Smooth muscle cell (in vitro differentiated cells): ENCODE measurements around the gene ZDHHC12. TPM values are rescaled to one million over a fixed set of nuclear protein-coding genes. Genes with fewer than 3 reads are reported as not detected.

Experiments
- DNase-seq: peaks from one replicate; lab custom pipeline; 2025; ENCODE audit not compliant: unreplicated experiment; lab: John Stamatoyannopoulos, UW
- H2AFZ ChIP-seq: fragments of 200-600 bp; sonication (generic); 2 replicates; pipeline ENCODE4 v1.6.0; 2016; ENCODE audit warnings: antibody characterized with exemption, low read depth, mild to moderate bottlenecking
- H3F3A ChIP-seq: fragments of 200-600 bp; sonication (generic); 2 replicates; pipeline ENCODE4 v1.6.0; 2017; ENCODE audit warnings: antibody characterized with exemption, low read depth
- H3K27ac ChIP-seq: fragments of 200-600 bp; sonication (generic); 2 replicates; pipeline ENCODE4 v1.5.1; 2016; ENCODE audit warnings: low read depth, mild to moderate bottlenecking
- H3K27me3 ChIP-seq: fragments of 200-600 bp; sonication (generic); 2 replicates; pipeline ENCODE4 v1.6.1; 2016; ENCODE audit warnings: low read depth, mild to moderate bottlenecking
- H3K36me3 ChIP-seq: fragments of 200-600 bp; sonication (generic); 2 replicates; pipeline ENCODE4 v1.5.1; 2016; ENCODE audit warnings: low read depth
- H3K4me1 ChIP-seq: fragments of 200-600 bp; sonication (generic); 2 replicates; pipeline ENCODE4 v1.5.1; 2016; ENCODE audit warnings: low read depth
- H3K4me2 ChIP-seq: fragments of 200-600 bp; sonication (generic); 2 replicates; pipeline ENCODE4 v1.6.0; 2016; ENCODE audit warnings: mild to moderate bottlenecking
- H3K4me3 ChIP-seq: fragments of 200-600 bp; sonication (generic); 2 replicates; pipeline ENCODE4 v1.5.1; 2016; ENCODE audit warnings: mild to moderate bottlenecking
- H3K79me2 ChIP-seq: fragments of 200-600 bp; sonication (generic); 2 replicates; pipeline ENCODE4 v1.6.0; 2016; ENCODE audit warnings: low read depth, mild to moderate bottlenecking
- H3K9ac ChIP-seq: fragments of 200-600 bp; sonication (generic); 2 replicates; pipeline ENCODE4 v1.6.0; 2016; ENCODE audit warnings: low read depth
- H3K9me3 ChIP-seq: fragments of 200-600 bp; sonication (generic); replicated peaks from 2 replicates; pipeline ENCODE4 v1.5.1; 2016; ENCODE audit warnings: low read depth
- H4K20me1 ChIP-seq: fragments of 200-600 bp; sonication (generic); 2 replicates; pipeline ENCODE4 v1.6.0; 2016; ENCODE audit warnings: low read depth
- CTCF ChIP-seq: fragments of 200-600 bp; sonication (generic); IDR thresholded peaks from 2 replicates; pipeline ENCODE4 v1.5.1; 2017; ENCODE audit warnings: borderline replicate concordance, mild to moderate bottlenecking, antibody characterized with exemption; ENCODE audit not compliant: insufficient read depth, poor library complexity, severe bottlenecking
- WGBS: methylation state at CpG from one replicate; pipeline ENCODE4 v1.1.7; 2016; ENCODE audit warnings: low lambda C conversion rate; 5-methylcytosine and 5-hydroxymethylcytosine counted together
- polyA plus RNA-seq: library from polyadenylated mRNA; unstranded; fragments of >200 nt; fragmentation: Nextera tagmentation; extraction: Ambion mirVana; gene quantifications from 2 replicates; pipeline ENCODE4 v1.2.1, GENCODE V29; 2016
- total RNA-seq: library from RNA; depleted of rRNA; stranded (reverse); fragments of >200 nt; gene quantifications from 2 replicates; pipeline ENCODE4 v1.2.3, GENCODE V29; 2014

The ZDHHC12 gene
- total and polyA plus RNA-seq, 2 experiments from 2014 or later = 20.8 to 31.3 TPM

DNA sequence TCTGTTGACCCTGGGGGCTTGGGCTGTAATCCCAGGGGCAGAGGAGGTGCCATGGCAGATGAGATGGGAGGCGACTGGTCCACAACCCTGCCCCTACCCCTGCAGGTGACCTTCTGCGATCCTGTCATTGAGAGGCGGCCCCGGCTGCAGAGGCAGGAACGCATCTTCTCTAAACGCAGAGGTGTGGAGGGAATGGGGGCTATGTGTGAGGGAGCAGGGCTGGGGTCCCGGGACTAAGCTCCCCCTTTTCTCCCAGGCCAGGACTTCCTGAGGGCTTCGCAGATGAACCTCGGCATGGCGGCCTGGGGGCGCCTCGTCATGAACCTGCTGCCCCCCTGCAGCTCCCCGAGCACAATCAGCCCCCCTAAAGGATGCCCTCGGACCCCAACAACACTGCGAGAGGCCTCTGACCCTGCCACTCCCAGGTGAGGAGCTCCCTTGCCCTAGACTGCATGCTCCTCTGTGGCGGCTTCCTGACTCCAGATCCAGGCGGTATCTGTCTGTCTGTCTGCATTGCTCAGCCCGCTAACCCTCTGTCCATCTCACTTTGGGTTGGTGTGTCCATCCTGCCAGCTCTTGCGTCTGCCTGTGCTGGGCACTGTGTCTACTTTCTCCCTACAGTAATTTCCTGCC, 9.9 kb downstream of the ZDHHC12 start:
- no peak for TF ChIP-seq CTCF
- Histone ChIP-seq H3K9ac (no peak overlapping the region), H2AFZ (no peak overlapping the region), H3K27ac (no peak overlapping the region), H4K20me1 (no peaks in the 10 kb centered on the region), H3F3A (no peaks in the 10 kb centered on the region), H3K36me3 (no peaks in the 10 kb centered on the region), H3K9me3 (no peaks in the 10 kb centered on the region), H3K4me1 (no peaks in the 10 kb centered on the region), H3K27me3 (no peaks in the 10 kb centered on the region), H3K79me2 (no peaks in the 10 kb centered on the region), H3K4me3 (no peak overlapping the region), H3K4me2 (no peak overlapping the region)
- 96% methylated on average over 19 of the region's 19 CpGs for WGBS
- DNase-seq = no peak

- Histone ChIP-seq H3K9ac (no peak overlapping the region), H3K27ac (no peak overlapping the region), H3K27me3 (no peaks in the 10 kb centered on the region), H3F3A (no peaks in the 10 kb centered on the region), H3K4me1 (no peaks in the 10 kb centered on the region), H3K4me3 (no peak overlapping the region), H4K20me1 (no peaks in the 10 kb centered on the region), H3K36me3 (no peaks in the 10 kb centered on the region), H3K9me3 (no peaks in the 10 kb centered on the region), H3K79me2 (no peaks in the 10 kb centered on the region), H2AFZ (no peak overlapping the region), H3K4me2 (no peak overlapping the region)
- no peak for DNase-seq
- WGBS = 96% methylated on average over 12 of the region's 13 CpGs
- no peak for TF ChIP-seq CTCF
These were observed 10.5 kb downstream of the ZDHHC12 start for GRCh38 chr9:128713411-128713780.

DNA sequence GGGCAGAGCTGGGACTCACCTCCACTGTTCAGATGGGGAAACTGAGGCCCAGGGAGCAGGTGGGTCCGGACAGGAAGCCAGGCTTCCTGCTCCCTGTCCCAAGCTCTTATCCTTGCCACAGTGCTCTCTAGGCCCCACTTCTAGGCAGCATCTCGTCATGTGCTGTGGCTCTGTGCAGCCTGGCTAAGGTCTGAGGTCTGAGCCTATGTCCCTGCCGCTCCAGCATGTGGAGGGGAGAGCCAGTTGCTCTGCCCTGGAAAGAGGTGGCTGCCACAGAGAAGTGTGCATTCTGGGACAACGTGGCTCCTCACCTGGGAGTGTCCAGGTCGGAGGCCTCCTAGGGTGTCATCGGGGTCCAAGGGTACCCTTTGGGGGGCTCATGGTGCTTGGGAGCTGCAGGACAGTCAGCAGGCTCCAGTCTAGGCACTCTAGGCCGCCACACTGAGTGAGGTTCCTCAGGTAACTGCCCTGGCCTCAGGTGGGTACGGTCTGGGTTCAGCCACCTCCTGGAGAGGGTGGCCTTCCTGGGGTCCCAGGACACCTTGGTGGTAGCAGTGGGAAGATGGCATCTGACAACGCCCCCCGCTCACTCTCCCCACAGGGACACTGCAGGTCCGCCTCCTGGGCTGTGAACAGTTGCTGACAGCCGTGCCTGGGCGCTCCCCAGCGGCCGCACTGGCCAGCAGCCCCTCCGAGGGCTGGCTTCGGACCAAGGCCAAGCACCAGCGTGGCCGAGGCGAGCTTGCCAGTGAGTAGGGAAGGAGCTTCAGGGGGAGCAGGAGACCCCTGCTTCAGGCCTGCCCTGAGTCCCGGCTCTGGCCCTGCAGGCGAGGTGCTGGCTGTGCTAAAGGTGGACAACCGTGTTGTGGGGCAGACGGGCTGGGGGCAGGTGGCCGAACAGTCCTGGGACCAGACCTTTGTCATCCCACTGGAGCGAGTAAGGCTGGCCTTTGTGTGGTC, 11.2 kb downstream of the ZDHHC12 start:
- Histone ChIP-seq H3K9ac (no peak overlapping the region), H3K4me1 (no peaks in the 10 kb centered on the region), H3K36me3 (no peaks in the 10 kb centered on the region), H4K20me1 (no peaks in the 10 kb centered on the region), H3K9me3 (no peaks in the 10 kb centered on the region), H3K27me3 (no peaks in the 10 kb centered on the region), H3F3A (no peaks in the 10 kb centered on the region), H3K4me2 (no peak overlapping the region), H3K27ac (no peak overlapping the region), H3K79me2 (no peaks in the 10 kb centered on the region), H3K4me3 (no peak overlapping the region), H2AFZ (no peak overlapping the region)
- DNase-seq = no peak
- 95% methylated on average over 26 of the region's 26 CpGs for WGBS
- TF ChIP-seq CTCF = no peak
